IMR-90 (cell line): ENCODE data around the gene SEMA5A. TPM values are rescaled to one million over a fixed set of nuclear protein-coding genes. Genes with fewer than 3 reads are reported as not detected.

ENCODE experiments used
- ATAC-seq: fragments of 200-7000 bp; cut with Tn5 transposase; 2 replicates; pipeline ENCODE4 v1.9.1; 2020; ENCODE audit warnings: low read depth, mild to moderate bottlenecking, moderate library complexity
- BruUV-seq: library from RNA; stranded (reverse); fragments of 400-500 nt; replicated peaks from 2 replicates; lab custom pipeline; 2021; lab: Mats Ljungman, UMichigan
- CTCF ChIA-PET: fragments of 300-600 bp; formaldehyde crosslinking; extraction: SDS; loops from one replicate; lab custom pipeline; 2021; ENCODE audit warnings: antibody characterized with exemption; lab: Yijun Ruan, JAX
- POLR2A ChIA-PET: fragments of 300-600 bp; sonication (Branson Sonifier 250); formaldehyde crosslinking; loops from one replicate; lab custom pipeline; 2022; ENCODE audit warnings: antibody characterized with exemption; ENCODE audit not compliant: unreplicated experiment; lab: Charles Lee
- DNase-seq: peaks from one replicate; pipeline ENCODE4 v3.0.0; 2013
- H2AFZ ChIP-seq: replicated peaks from 2 replicates; pipeline ENCODE3; 2013; ENCODE audit warnings: low read length, mild to moderate bottlenecking; ENCODE audit not compliant: poor library complexity
- H2AK5ac ChIP-seq: 2 replicates; pipeline ENCODE4 v1.6.1; 2013; ENCODE audit warnings: low read depth, low read length, inconsistent platforms
- H2AK9ac ChIP-seq: replicated peaks from 2 replicates; pipeline ENCODE3; 2013; ENCODE audit warnings: mild to moderate bottlenecking, low read depth, low read length, moderate library complexity; ENCODE audit not compliant: poor library complexity
- H2BK120ac ChIP-seq: 2 replicates; pipeline ENCODE4 v1.6.1; 2013; ENCODE audit warnings: low read depth, low read length, inconsistent platforms
- H2BK15ac ChIP-seq: 3 replicates; pipeline ENCODE4 v1.6.1; 2013; ENCODE audit warnings: low read depth, low read length, inconsistent platforms
- H2BK20ac ChIP-seq: 2 replicates; pipeline ENCODE4 v1.6.1; 2013; ENCODE audit warnings: low read depth, mild to moderate bottlenecking, inconsistent platforms, low read length, moderate library complexity
- H2BK5ac ChIP-seq: 2 replicates; pipeline ENCODE4 v1.6.1; 2013; ENCODE audit warnings: mild to moderate bottlenecking, low read depth, low read length, inconsistent platforms; ENCODE audit not compliant: poor library complexity, severe bottlenecking
- H3K14ac ChIP-seq: replicated peaks from 2 replicates; pipeline ENCODE4 v1.6.1; 2013; ENCODE audit warnings: low read depth, low read length, inconsistent platforms
- H3K18ac ChIP-seq: 2 replicates; pipeline ENCODE4 v1.6.1; 2013; ENCODE audit warnings: low read depth, low read length, control low read depth
- H3K23ac ChIP-seq: 2 replicates; pipeline ENCODE4 v1.6.1; 2013; ENCODE audit warnings: low read depth, low read length, inconsistent platforms
- H3K27ac ChIP-seq: 2 replicates; pipeline ENCODE4 v1.5.1; 2013; ENCODE audit warnings: mild to moderate bottlenecking, control low read depth, low read length; ENCODE audit not compliant: insufficient read depth
- H3K27me3 ChIP-seq: 2 replicates; pipeline ENCODE4 v1.6.1; 2013; ENCODE audit warnings: low read length; ENCODE audit not compliant: control insufficient read depth, insufficient read depth
- H3K36me3 ChIP-seq: 2 replicates; pipeline ENCODE4 v1.6.1; 2013; ENCODE audit warnings: low read length, mixed read lengths; ENCODE audit not compliant: control insufficient read depth, insufficient read depth
- H3K4ac ChIP-seq: 2 replicates; pipeline ENCODE4 v1.6.1; 2013; ENCODE audit warnings: low read depth, low read length, inconsistent platforms
- H3K4me1 ChIP-seq: 2 replicates; pipeline ENCODE4 v1.6.1; 2013; ENCODE audit warnings: low read length, mixed read lengths; ENCODE audit not compliant: control insufficient read depth, insufficient read depth
- H3K4me2 ChIP-seq: 2 replicates; pipeline ENCODE4 v1.6.1; 2013; ENCODE audit warnings: low read depth, mild to moderate bottlenecking, control low read depth, low read length, moderate library complexity
- H3K4me3 ChIP-seq: 2 replicates; pipeline ENCODE4 v1.5.1; 2013; ENCODE audit warnings: low read depth, mild to moderate bottlenecking, control low read depth, low read length, moderate library complexity; ENCODE audit not compliant: insufficient read depth
- H3K56ac ChIP-seq: 2 replicates; pipeline ENCODE4 v1.6.1; 2013; ENCODE audit warnings: low read length, inconsistent platforms; ENCODE audit not compliant: insufficient read depth; ENCODE audit errors: extremely low read depth
- H3K79me1 ChIP-seq, 2 experiments: 2 replicates each; pipeline ENCODE4 v1.6.1; 2013; ENCODE audit warnings: low read length in 2 of 2, inconsistent platforms in 1 of 2, low read depth in 1 of 2
- H3K9ac ChIP-seq: 2 replicates; pipeline ENCODE4 v1.6.1; 2013; ENCODE audit warnings: low read depth, low read length, control low read depth
- H3K9me1 ChIP-seq: 2 replicates; pipeline ENCODE4 v1.6.1; 2013; ENCODE audit warnings: low read length, inconsistent platforms; ENCODE audit not compliant: insufficient read depth
- H3K9me3 ChIP-seq: 2 replicates; pipeline ENCODE4 v1.6.1; 2013; ENCODE audit warnings: low read length; ENCODE audit not compliant: control insufficient read depth, insufficient read depth
- H4K20me1 ChIP-seq: 2 replicates; pipeline ENCODE4 v1.6.1; 2013; ENCODE audit warnings: low read length, inconsistent platforms; ENCODE audit not compliant: insufficient read depth
- H4K5ac ChIP-seq: 2 replicates; pipeline ENCODE4 v1.6.1; 2013; ENCODE audit warnings: mild to moderate bottlenecking, low read depth, low read length, control low read depth
- H4K8ac ChIP-seq, 2 experiments: 2 replicates each; pipeline ENCODE4 v1.6.1; 2013; ENCODE audit warnings: low read depth in 2 of 2, low read length in 2 of 2, control low read depth in 1 of 2, inconsistent platforms in 1 of 2
- H4K91ac ChIP-seq: 2 replicates; pipeline ENCODE4 v1.6.1; 2013; ENCODE audit warnings: low read depth, low read length, inconsistent platforms; ENCODE audit not compliant: insufficient read depth
- BHLHE40 ChIP-seq: fragments of 150-350 bp; IDR thresholded peaks from 2 replicates; pipeline ENCODE4 v1.6.1; 2016; ENCODE audit warnings: mild to moderate bottlenecking, low read depth, low read length
- MXI1 ChIP-seq: IDR thresholded peaks from 2 replicates; pipeline ENCODE4 v1.6.1; 2012; ENCODE audit warnings: low read depth, mild to moderate bottlenecking, low read length, moderate library complexity, borderline replicate concordance
- NFE2L2 ChIP-seq: fragments of 150-350 bp; IDR thresholded peaks from 2 replicates; pipeline ENCODE4 v1.6.1; 2016; ENCODE audit warnings: low read depth, mild to moderate bottlenecking, low read length
- RCOR1 ChIP-seq: IDR thresholded peaks from 2 replicates; pipeline ENCODE4 v1.6.1; 2012; ENCODE audit warnings: mild to moderate bottlenecking, low read length, improper control_type of control experiment; ENCODE audit not compliant: insufficient replicate concordance
- RFX5 ChIP-seq: IDR thresholded peaks from 2 replicates; pipeline ENCODE4 v1.8.0; 2012; ENCODE audit warnings: low read depth, mild to moderate bottlenecking, low read length, moderate library complexity
- WGBS, 2 experiments: methylation state at CpG; one replicate each; pipeline versions ENCODE4 v1.1.5 to v1.1.7; 2013; ENCODE audit warnings: missing lambda C conversion rate in 2 of 2; ENCODE audit not compliant: insufficient read length in 1 of 2; ENCODE audit errors: extremely low coverage in 2 of 2; 5-methylcytosine and 5-hydroxymethylcytosine counted together
- dilution Hi-C: fragments of 300-500 bp; cut with HindIII; formaldehyde crosslinking; loops from one replicate; pipeline ENCODE4 v1.14.3; 2018; ENCODE audit warnings: low sequenced_read_pairs; ENCODE audit not compliant: unreplicated experiment
- in situ Hi-C: fragments of 300-500 bp; cut with MboI; formaldehyde crosslinking; loops from 3 replicates; pipeline ENCODE4 v1.14.3; 2019; ENCODE audit warnings: low sequenced_read_pairs, inconsistent platforms, mixed read lengths
- intact Hi-C: fragments of 100-400 bp; cut with micrococcal nuclease; formaldehyde crosslinking; loops from 2 replicates; pipeline ENCODE4 v1.10.0; 2022
- polyA plus RNA-seq, 3 experiments: library from polyadenylated mRNA; depleted of rRNA; stranded (reverse); fragments of >200 nt; gene quantifications; 2 replicates each; pipeline ENCODE4 v1.2.3, GENCODE V29; 2012; ENCODE audit warnings: low replicate concordance in 1 of 3
- total RNA-seq: library from RNA; depleted of rRNA; stranded (reverse); fragments of >200 nt; gene quantifications from 2 replicates; pipeline ENCODE4 v1.2.3, GENCODE V29; 2012
- TF ChIP-seq, protein P1 (sequence below): fragments of 150-350 bp; IDR thresholded peaks from 2 replicates; pipeline ENCODE4 v1.6.1; 2017; ENCODE audit warnings: mild to moderate bottlenecking, antibody characterized with exemption, low read length, low read depth

Gene SEMA5A
- total and polyA plus RNA-seq, 2 of the 4 experiments (the other 2 are of a cell fraction) = 8.2 to 9.9 TPM

DNA sequence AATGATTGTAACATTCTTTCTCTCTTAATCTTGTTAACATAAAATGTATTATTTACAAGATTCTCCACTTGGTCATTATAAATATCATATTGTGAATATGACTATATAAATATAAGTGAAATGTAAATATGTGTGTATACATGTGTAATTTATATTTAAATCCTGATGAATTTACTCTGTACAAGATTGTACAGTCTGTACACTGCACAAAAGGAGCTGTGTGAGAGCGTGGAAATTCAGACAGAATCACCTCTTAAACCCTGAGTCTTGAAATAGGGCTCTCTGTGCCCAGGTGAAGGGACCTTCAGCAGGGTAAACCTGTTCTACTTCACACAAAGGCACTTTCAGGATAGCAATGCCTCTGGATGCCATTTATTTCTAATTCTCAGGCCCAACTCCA lies 456.0 kb downstream of the SEMA5A start:
- Histone ChIP-seq H3K23ac (no peak overlapping the region), H4K8ac (no peak overlapping the region), H3K9me3 (no peaks in the 10 kb centered on the region), H4K20me1 (no peaks in the 10 kb centered on the region), H3K14ac (no peak overlapping the region), H4K91ac (no peak overlapping the region), H2BK120ac (no peak overlapping the region), H2AK5ac (no peak overlapping the region), H2AFZ (no peak overlapping the region), H3K4ac (no peak overlapping the region), H2AK9ac (no peak overlapping the region), H3K79me1 (no peaks in the 10 kb centered on the region; a peak in 1 of 4 replicates), H3K4me2 (no peak overlapping the region), H4K5ac (no peak overlapping the region), H3K4me1 (no peaks in the 10 kb centered on the region; the same call in 1 of the 2 replicates), H3K9ac (no peak overlapping the region), H3K27ac (no peak overlapping the region), H3K18ac (no peak overlapping the region), H2BK20ac (no peak overlapping the region), H3K36me3 (no peaks in the 10 kb centered on the region), H3K9me1 (peaks cover 7% of the 10 kb centered on the region; the same call in 1 of the 2 replicates), H2BK5ac (no peak overlapping the region), H3K4me3 (no peak overlapping the region), H2BK15ac (no peak overlapping the region), H3K56ac (no peak overlapping the region), H3K27me3 (no peaks in the 10 kb centered on the region)
- in situ Hi-C loops = no loop called here
- 100% methylated on average over 1 of the region's 1 CpG; no CpG with 5 or more reads in 1 of the 2 experiments for WGBS, 2 experiments
- intact Hi-C loops = no loop called here
- dilution Hi-C loops = no loop called here
- CTCF ChIA-PET = interaction anchor here (0.6 kb wide), 1 partner anchor 306 kb away, joined by 3 read pairs; no protein-coding TSS in a partner anchor
- ATAC-seq = no peak
- POLR2A ChIA-PET = no interaction called here
- DNase-seq = no peak
- BruUV-seq = no TSS peak
- no peak for TF ChIP-seq BHLHE40
- TF ChIP-seq, protein P1, sequence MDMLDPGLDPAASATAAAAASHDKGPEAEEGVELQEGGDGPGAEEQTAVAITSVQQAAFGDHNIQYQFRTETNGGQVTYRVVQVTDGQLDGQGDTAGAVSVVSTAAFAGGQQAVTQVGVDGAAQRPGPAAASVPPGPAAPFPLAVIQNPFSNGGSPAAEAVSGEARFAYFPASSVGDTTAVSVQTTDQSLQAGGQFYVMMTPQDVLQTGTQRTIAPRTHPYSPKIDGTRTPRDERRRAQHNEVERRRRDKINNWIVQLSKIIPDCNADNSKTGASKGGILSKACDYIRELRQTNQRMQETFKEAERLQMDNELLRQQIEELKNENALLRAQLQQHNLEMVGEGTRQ = no peak
- no peak for TF ChIP-seq RFX5
- TF ChIP-seq NFE2L2 = no peak
- TF ChIP-seq MXI1 = no peak
- TF ChIP-seq RCOR1 = no peak
